Esophagus (tissue), 2 donors: ENCODE measurements around the gene RECQL5. TPM values are rescaled to one million over a fixed set of nuclear protein-coding genes. Genes with fewer than 3 reads are reported as not detected.
A peak's percentile ranks its signal among the peaks of the same experiment; 100 is the strongest.

ENCODE experiments used
- H3K27ac ChIP-seq, 2 donors: one replicate each; pipeline ENCODE4 v1.5.1; 2013; ENCODE audit warnings: low read depth in 2 of 2, mild to moderate bottlenecking in 2 of 2, inconsistent platforms in 1 of 2, low read length in 1 of 2, moderate library complexity in 1 of 2
- H3K27me3 ChIP-seq, 2 donors: one replicate each; pipeline ENCODE4 v1.6.1; 2013; ENCODE audit warnings: low read length in 2 of 2, control low read depth in 1 of 2, mild to moderate bottlenecking in 1 of 2; ENCODE audit not compliant: insufficient read depth in 2 of 2, control insufficient read depth in 1 of 2
- H3K36me3 ChIP-seq, 2 donors: one replicate each; pipeline ENCODE4 v1.6.1; 2013; ENCODE audit warnings: low read length in 1 of 2; ENCODE audit not compliant: control insufficient read depth in 2 of 2, insufficient read depth in 2 of 2
- H3K4me1 ChIP-seq, 2 donors: one replicate each; pipeline ENCODE4 v1.6.1; 2013; ENCODE audit warnings: low read length in 1 of 2; ENCODE audit not compliant: control insufficient read depth in 2 of 2, insufficient read depth in 2 of 2
- H3K4me3 ChIP-seq, 2 donors: one replicate each; pipeline ENCODE4 v1.5.1; 2013; ENCODE audit warnings: low read length in 2 of 2, mild to moderate bottlenecking in 2 of 2, low read depth in 1 of 2, moderate library complexity in 1 of 2
- H3K9me3 ChIP-seq, 2 donors: one replicate each; pipeline ENCODE4 v1.6.1; 2013; ENCODE audit warnings: mild to moderate bottlenecking in 2 of 2, low read depth in 1 of 2, low read length in 1 of 2, moderate library complexity in 1 of 2; ENCODE audit not compliant: control insufficient read depth in 2 of 2, insufficient read depth in 1 of 2
- WGBS, 2 donors: extraction: QIAGEN DNeasy Blood & Tissue Kit; methylation state at CpG; one replicate each; pipeline ENCODE4 v1.1.7; 2013; 5-methylcytosine and 5-hydroxymethylcytosine counted together
- polyA plus RNA-seq, 2 donors: library from polyadenylated mRNA; stranded (reverse); fragments of 200-250 nt; gene quantifications; one replicate each; pipeline ENCODE4 v1.2.3, GENCODE V29; 2013
- donor health status: healthy with polysubstance abuse.
- donor health status: Bipolar disorder and iron deficiency.

RECQL5 gene
- polyA plus RNA-seq, 2 donors = 46.9 to 136 TPM

GRCh38 chr17:75689441-75689873 lies 22.5 kb upstream of the RECQL5 start:
- Histone ChIP-seq H3K27me3 (no peaks in the 10 kb centered on the region), H3K9me3 (no peaks in the 10 kb centered on the region), H3K36me3 (peaks cover 5 to 15% of the 10 kb centered on the region in 2 donors), H3K4me1 (peaks cover 4 to 36% of the 10 kb centered on the region in 2 donors), H3K4me3 (no peak overlapping the region), H3K27ac (peak overlapping the region; percentile 85 to 90)
- WGBS, 2 donors = 38 to 52% methylated on average over 6 of the region's 6 CpGs

GRCh38 chr17:75688209-75688825 lies 21.4 kb upstream of the RECQL5 start:
- Histone ChIP-seq H3K4me3 (no peak overlapping the region), H3K27me3 (no peaks in the 10 kb centered on the region), H3K9me3 (no peaks in the 10 kb centered on the region), H3K4me1 (peaks cover 7 to 31% of the 10 kb centered on the region in 2 donors), H3K36me3 (peaks cover 5 to 11% of the 10 kb centered on the region in 2 donors), H3K27ac (peak overlapping the region; percentile 85 to 90)
- 38 to 56% methylated on average over 11 of the region's 11 CpGs for WGBS, 2 donors

- peaks cover 0 to 5% of the 10 kb centered on the region in 2 donors for H3K36me3 ChIP-seq
- H3K4me1 ChIP-seq = peaks cover 4 to 25% of the 10 kb centered on the region in 2 donors
- 50 to 52% methylated on average over 3 of the region's 3 CpGs for WGBS, 2 donors
- H3K4me3 ChIP-seq = no peak overlapping the region
- no peaks in the 10 kb centered on the region for H3K9me3 ChIP-seq
- no peaks in the 10 kb centered on the region for H3K27me3 ChIP-seq
- H3K27ac ChIP-seq = peak overlapping the region; percentile 83 to 85
These were observed 18.5 kb upstream of the RECQL5 start for GRCh38 chr17:75685499-75685898.

- Histone ChIP-seq H3K36me3 (peaks cover 0 to 8% of the 10 kb centered on the region in 2 donors), H3K4me3 (no peak overlapping the region), H3K27me3 (no peaks in the 10 kb centered on the region), H3K9me3 (no peaks in the 10 kb centered on the region), H3K27ac (peak overlapping the region; percentile 82 to 85), H3K4me1 (peaks cover 4 to 27% of the 10 kb centered on the region in 2 donors)
- 44 to 54% methylated on average over 7 of the region's 7 CpGs for WGBS, 2 donors
These were observed 18.0 kb upstream of the RECQL5 start for GRCh38 chr17:75684924-75685323.

GRCh38 chr17:75684249-75684648 lies 17.3 kb upstream of the RECQL5 start:
- peaks cover 4 to 27% of the 10 kb centered on the region in 2 donors for H3K4me1 ChIP-seq
- H3K27ac ChIP-seq = peak overlapping the region; percentile 82 to 85
- H3K27me3 ChIP-seq = no peaks in the 10 kb centered on the region
- H3K4me3 ChIP-seq = no peak overlapping the region
- H3K9me3 ChIP-seq = no peaks in the 10 kb centered on the region
- 83 to 92% methylated on average over 5 of the region's 5 CpGs for WGBS, 2 donors
- peaks cover 0 to 8% of the 10 kb centered on the region in 2 donors for H3K36me3 ChIP-seq

DNA sequence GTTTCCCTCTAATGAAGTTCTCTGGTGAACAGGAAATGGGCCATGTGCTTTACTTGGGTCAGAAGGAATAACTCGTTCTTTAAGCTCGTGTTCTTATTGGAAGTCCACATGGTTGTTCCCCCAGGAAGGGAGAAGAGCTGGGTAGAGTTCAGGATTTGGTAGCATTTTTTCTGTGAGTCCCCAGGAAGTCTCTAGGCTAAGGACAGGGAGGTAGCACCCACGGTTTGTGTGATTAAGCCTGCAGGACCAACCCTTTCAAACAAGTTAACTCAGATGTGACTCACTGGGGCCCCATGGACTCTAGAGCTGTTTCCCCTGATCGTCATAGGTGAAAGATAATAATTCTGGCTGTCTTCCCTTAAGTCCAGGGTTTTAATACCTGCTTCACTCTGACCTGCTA lies 16.6 kb upstream of the RECQL5 start:
- peaks cover 4 to 24% of the 10 kb centered on the region in 2 donors for H3K4me1 ChIP-seq
- H3K9me3 ChIP-seq = no peaks in the 10 kb centered on the region
- no peak overlapping the region for H3K4me3 ChIP-seq
- peak overlapping the region; percentile 67 to 73 for H3K27ac ChIP-seq
- H3K36me3 ChIP-seq = peaks cover under 1 to 8% of the 10 kb centered on the region in 2 donors
- 52 to 62% methylated on average over 4 of the region's 4 CpGs for WGBS, 2 donors
- no peaks in the 10 kb centered on the region for H3K27me3 ChIP-seq

DNA sequence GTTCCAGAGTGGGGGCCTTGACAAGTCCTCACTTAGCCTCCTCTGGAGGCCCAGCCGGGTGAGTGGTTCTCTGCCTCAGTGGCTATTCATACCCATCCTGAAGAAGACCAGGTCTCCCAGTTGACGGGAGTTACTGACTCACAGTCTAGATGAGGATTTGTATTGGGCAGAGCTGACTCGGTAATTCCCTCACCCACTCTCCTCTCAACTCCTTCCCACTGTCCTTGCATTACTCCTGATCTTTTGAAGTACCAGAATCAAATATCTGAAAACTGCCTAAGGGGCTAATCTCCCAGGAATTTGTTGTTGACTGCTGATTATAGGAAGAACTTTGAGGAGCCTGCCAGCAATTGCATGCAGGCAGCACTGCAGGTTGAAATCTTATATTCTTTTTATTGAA lies 14.3 kb upstream of the RECQL5 start:
- H3K4me1 ChIP-seq = peaks cover 4 to 13% of the 10 kb centered on the region in 2 donors
- 50 to 64% methylated on average over 3 of the region's 3 CpGs for WGBS, 2 donors
- no peak overlapping the region for H3K27ac ChIP-seq
- peaks cover 4 to 8% of the 10 kb centered on the region in 2 donors for H3K36me3 ChIP-seq
- no peak overlapping the region for H3K4me3 ChIP-seq
- H3K27me3 ChIP-seq = no peaks in the 10 kb centered on the region
- no peaks in the 10 kb centered on the region for H3K9me3 ChIP-seq

DNA sequence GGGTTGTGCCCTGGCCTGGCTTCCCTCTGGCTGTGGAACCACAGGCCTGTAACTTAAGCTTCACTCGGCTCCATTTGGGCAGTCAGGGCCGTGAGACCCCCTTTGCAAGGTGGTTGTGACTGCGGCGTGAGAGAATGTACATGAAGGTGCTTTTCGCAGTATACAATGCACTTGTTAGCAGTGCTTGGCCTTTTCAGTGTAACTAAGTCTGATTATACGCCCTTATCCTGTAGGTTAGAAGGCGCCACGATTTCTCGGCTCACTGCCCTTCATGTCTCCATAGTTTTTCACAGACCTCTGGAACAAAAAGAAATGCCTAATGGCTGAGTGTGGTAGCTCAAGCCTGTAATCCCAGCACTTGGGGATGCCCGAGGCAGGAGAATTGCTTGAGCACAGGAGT lies 13.5 kb upstream of the RECQL5 start:
- H3K27me3 ChIP-seq = no peaks in the 10 kb centered on the region
- peaks cover 4 to 13% of the 10 kb centered on the region in 2 donors for H3K4me1 ChIP-seq
- H3K9me3 ChIP-seq = no peaks in the 10 kb centered on the region
- 80 to 82% methylated on average over 10 of the region's 10 CpGs for WGBS, 2 donors
- H3K27ac ChIP-seq = peak overlapping the region in 1 of 2 donors; percentile 34
- peaks cover 4 to 8% of the 10 kb centered on the region in 2 donors for H3K36me3 ChIP-seq
- H3K4me3 ChIP-seq = no peak overlapping the region

DNA sequence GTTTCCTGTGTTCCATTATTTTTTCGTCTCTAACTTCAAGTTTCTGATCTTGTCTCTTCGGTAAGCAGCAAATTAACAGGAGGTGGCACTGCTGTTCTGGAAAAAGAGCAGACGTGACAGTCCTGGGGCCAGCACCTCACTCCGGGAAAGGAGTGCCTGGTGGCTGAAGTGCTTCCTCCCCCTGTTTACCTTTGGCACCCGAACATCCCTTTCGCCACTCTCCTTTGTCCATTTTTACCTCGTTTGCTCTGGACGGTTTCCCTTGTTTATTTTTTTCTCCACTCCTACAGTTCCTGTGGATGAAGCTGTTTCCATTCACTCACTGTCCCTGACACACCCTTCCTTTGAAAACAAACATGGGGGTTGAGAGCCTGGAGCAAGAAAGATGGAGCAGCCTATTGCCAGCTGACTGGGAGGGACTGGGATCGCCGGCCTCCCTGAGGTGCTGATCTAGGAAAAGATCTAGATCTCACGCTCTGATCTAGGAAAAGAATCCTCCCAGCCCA lies 12.8 kb upstream of the RECQL5 start:
- peaks cover 4 to 10% of the 10 kb centered on the region in 2 donors for H3K4me1 ChIP-seq
- no peak overlapping the region for H3K4me3 ChIP-seq
- WGBS, 2 donors = 41 to 48% methylated on average over 11 of the region's 11 CpGs
- no peaks in the 10 kb centered on the region for H3K9me3 ChIP-seq
- H3K27me3 ChIP-seq = no peaks in the 10 kb centered on the region
- H3K27ac ChIP-seq = peak overlapping the region; percentile 20 to 59
- H3K36me3 ChIP-seq = peaks cover 3 to 4% of the 10 kb centered on the region in 2 donors

DNA sequence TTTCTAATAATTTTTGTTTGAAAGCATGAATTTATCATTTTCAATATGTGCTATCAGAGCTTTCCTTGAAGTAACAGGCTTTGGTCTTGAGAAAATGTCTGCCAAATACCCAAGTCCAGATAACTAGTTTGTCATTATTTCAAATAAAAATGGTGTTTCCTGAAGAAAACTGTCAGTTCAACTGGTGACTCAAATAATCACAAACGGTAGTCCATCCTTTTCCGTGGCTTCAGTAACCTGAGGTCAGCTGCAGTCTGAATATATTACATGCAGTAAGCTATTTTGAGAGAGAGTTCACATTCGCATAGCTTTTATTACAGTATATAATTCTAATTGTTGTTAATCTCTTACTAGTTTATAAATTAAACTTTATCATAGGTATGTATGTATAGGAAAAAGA lies 9.5 kb upstream of the RECQL5 start:
- WGBS, 2 donors = 68 to 69% methylated on average over 3 of the region's 3 CpGs

More for the DNA sequence above, 9.5 kb upstream of the RECQL5 start:
- peaks cover 3 to 11% of the 10 kb centered on the region in 2 donors for H3K36me3 ChIP-seq
- peaks cover 0 to 2% of the 10 kb centered on the region in 2 donors for H3K4me1 ChIP-seq
- no peak overlapping the region for H3K27ac ChIP-seq
- H3K4me3 ChIP-seq = no peak overlapping the region
- H3K27me3 ChIP-seq = no peaks in the 10 kb centered on the region
- no peaks in the 10 kb centered on the region for H3K9me3 ChIP-seq
